ENCODE results near the gene PDS5B. TPM values are rescaled to one million over a fixed set of nuclear protein-coding genes. Genes with fewer than 3 reads are reported as not detected.
"Not testable (repeated sequence)": the region's sequence is repeated elsewhere in the genome, so short reads cannot be mapped to it uniquely, and the experiment has no call there.

PDS5B gene
- total RNA-seq, 1 donor from 2014 or later, result 55.9 TPM

- H3K4me2 ChIP-seq, result no peak overlapping the region
- H3K4me1 ChIP-seq, result no peaks in the 10 kb centered on the region
- H3K36me3 Mint-ChIP-seq, result peaks cover 39% of the 10 kb centered on the region
- H3K27me3 ChIP-seq, result no peaks in the 10 kb centered on the region
- no peak overlapping the region for H2AFZ ChIP-seq (replicated peaks)
- H4K20me1 ChIP-seq (ENCODE audit: low read depth), result no peaks in the 10 kb centered on the region
- H3K27ac ChIP-seq, result no peak overlapping the region
- peaks cover 2% of the 10 kb centered on the region for H3K9me3 Mint-ChIP-seq
- peaks cover 14% of the 10 kb centered on the region for H3K36me3 ChIP-seq
- DNase-seq (ENCODE audit: low spot score), result no peak
- no peaks in the 10 kb centered on the region for H3K4me1 Mint-ChIP-seq
- no peak overlapping the region for H3K27ac Mint-ChIP-seq
- no peak overlapping the region for H3K4me3 Mint-ChIP-seq
- H3K9me3 ChIP-seq (ENCODE audit: low read depth), result no peaks in the 10 kb centered on the region
- H3K4me3 ChIP-seq, result no peak overlapping the region
- H3K27me3 Mint-ChIP-seq (ENCODE audit: insufficient read depth, low read depth), result no peaks in the 10 kb centered on the region
- no peaks in the 10 kb centered on the region for H3F3A ChIP-seq (ENCODE audit: low read depth)
- no peaks in the 10 kb centered on the region for H3K79me2 ChIP-seq (ENCODE audit: low read depth)
- TF ChIP-seq EZH2 (IDR thresholded peaks at IDR 0.05) (no peak), CTCF (IDR thresholded peaks at IDR 0.05) (no peak), EZH2phosphoT487 (IDR thresholded peaks at IDR 0.05) (no peak)
- H3K9ac ChIP-seq, result no peak overlapping the region
Observed at GRCh38 chr13:32707471-32707870, 121.2 kb downstream of the PDS5B start.

GRCh38 chr13:32713397-32713796, 127.1 kb downstream of the PDS5B start:
- no peak overlapping the region for H3K27ac Mint-ChIP-seq
- H3K36me3 ChIP-seq, result peaks cover 30% of the 10 kb centered on the region

GRCh38 chr13:32716201-32716600, 129.9 kb downstream of the PDS5B start:
- not testable (repeated sequence) for H3K27me3 Mint-ChIP-seq (ENCODE audit: insufficient read depth, low read depth); DNase-seq (ENCODE audit: low spot score); H3K4me3 ChIP-seq; H3K4me1 Mint-ChIP-seq; H3K4me1 ChIP-seq; H3F3A ChIP-seq (ENCODE audit: low read depth); H3K4me3 Mint-ChIP-seq; H2AFZ ChIP-seq (replicated peaks); H4K20me1 ChIP-seq (ENCODE audit: low read depth); H3K27me3 ChIP-seq; H3K4me2 ChIP-seq; H3K79me2 ChIP-seq (ENCODE audit: low read depth); H3K27ac Mint-ChIP-seq; H3K9ac ChIP-seq; H3K27ac ChIP-seq
- H3K9me3 Mint-ChIP-seq, result peaks cover 47% of the 10 kb centered on the region
- peaks cover 62% of the 10 kb centered on the region for H3K36me3 Mint-ChIP-seq
- peaks cover 15% of the 10 kb centered on the region for H3K9me3 ChIP-seq (ENCODE audit: low read depth)
- H3K36me3 ChIP-seq, result peaks cover 42% of the 10 kb centered on the region

More at GRCh38 chr13:32713397-32713796, 127.1 kb downstream of the PDS5B start:
- TF ChIP-seq EZH2phosphoT487 (IDR thresholded peaks at IDR 0.05), result no peak
- TF ChIP-seq CTCF (IDR thresholded peaks at IDR 0.05), result no peak
- no peak for TF ChIP-seq EZH2 (IDR thresholded peaks at IDR 0.05)
- Histone ChIP-seq H3K27ac (no peak overlapping the region), H3K4me2 (no peak overlapping the region), H3K9me3 (ENCODE audit: low read depth) (peaks cover 15% of the 10 kb centered on the region), H3K9ac (no peak overlapping the region), H3F3A (ENCODE audit: low read depth) (no peaks in the 10 kb centered on the region), H3K79me2 (ENCODE audit: low read depth) (no peaks in the 10 kb centered on the region), H4K20me1 (ENCODE audit: low read depth) (no peaks in the 10 kb centered on the region), H3K4me3 (no peak overlapping the region), H3K4me1 (no peaks in the 10 kb centered on the region), H3K27me3 (no peaks in the 10 kb centered on the region), H2AFZ (replicated peaks) (no peak overlapping the region)
- Mint-ChIP-seq H3K27me3 (ENCODE audit: insufficient read depth, low read depth) (peaks cover 4% of the 10 kb centered on the region), H3K36me3 (peaks cover 57% of the 10 kb centered on the region), H3K4me3 (no peak overlapping the region), H3K4me1 (no peaks in the 10 kb centered on the region), H3K9me3 (peaks cover 33% of the 10 kb centered on the region)
- no peak for DNase-seq (ENCODE audit: low spot score)

- Histone ChIP-seq H3K36me3 (peaks cover 28% of the 10 kb centered on the region), H3K27me3 (no peaks in the 10 kb centered on the region), H3K4me2 (no peak overlapping the region), H3K79me2 (ENCODE audit: low read depth) (peaks cover 1% of the 10 kb centered on the region), H3K4me1 (no peaks in the 10 kb centered on the region), H3K4me3 (no peak overlapping the region), H3K27ac (no peak overlapping the region), H3K9ac (no peak overlapping the region), H3K9me3 (ENCODE audit: low read depth) (peaks cover 3% of the 10 kb centered on the region), H4K20me1 (ENCODE audit: low read depth) (no peaks in the 10 kb centered on the region), H3F3A (ENCODE audit: low read depth) (no peaks in the 10 kb centered on the region), H2AFZ (replicated peaks) (no peak overlapping the region)
- Mint-ChIP-seq H3K9me3 (peaks cover 37% of the 10 kb centered on the region), H3K4me1 (no peaks in the 10 kb centered on the region), H3K27ac (no peak overlapping the region), H3K36me3 (peaks cover 57% of the 10 kb centered on the region), H3K27me3 (ENCODE audit: insufficient read depth, low read depth) (no peaks in the 10 kb centered on the region), H3K4me3 (no peak overlapping the region)
- no peak for DNase-seq (ENCODE audit: low spot score)
- no peak for TF ChIP-seq EZH2 (IDR thresholded peaks at IDR 0.05)
- no peak for TF ChIP-seq CTCF (IDR thresholded peaks at IDR 0.05)
- TF ChIP-seq EZH2phosphoT487 (IDR thresholded peaks at IDR 0.05), result no peak
Observed at GRCh38 chr13:32720026-32720425, 133.8 kb downstream of the PDS5B start.

- H3F3A ChIP-seq (ENCODE audit: low read depth); H3K4me1 ChIP-seq; H3K27ac Mint-ChIP-seq; H3K79me2 ChIP-seq (ENCODE audit: low read depth); H3K27ac ChIP-seq; H3K27me3 Mint-ChIP-seq (ENCODE audit: insufficient read depth, low read depth); H2AFZ ChIP-seq (replicated peaks); H4K20me1 ChIP-seq (ENCODE audit: low read depth); H3K9ac ChIP-seq; H3K27me3 ChIP-seq; H3K9me3 ChIP-seq (ENCODE audit: low read depth); H3K4me3 Mint-ChIP-seq; H3K4me2 ChIP-seq; H3K4me3 ChIP-seq; H3K4me1 Mint-ChIP-seq; DNase-seq (ENCODE audit: low spot score): not testable (repeated sequence)
- Mint-ChIP-seq H3K36me3 (peaks cover 58% of the 10 kb centered on the region), H3K9me3 (peaks cover 31% of the 10 kb centered on the region)
- peaks cover 24% of the 10 kb centered on the region for H3K36me3 ChIP-seq
Observed at GRCh38 chr13:32721131-32722034, 135.1 kb downstream of the PDS5B start.
